ENCODE results near the gene ACOT7.

ACOT7 gene

GRCh38 chr1:6419804-6420453 is 26.4 kb upstream of the ACOT7 start, which contains the start of gene HES2:
Gene HES2, minus strand, starts transcription at chr1:6419919. Its CDS starts 99 bp downstream, at chr1:6419820.
- H3K27ac ChIP-seq (ENCODE audit: low read depth, low read length, poor library complexity, severe bottlenecking) = no peak within 1 kb of the TSS
- H3K4me3 ChIP-seq (ENCODE audit: low read depth, low read length, poor library complexity, severe bottlenecking) = no peak within 1 kb of the TSS
- no peak for TF ChIP-seq EZH2 (IDR thresholded peaks at IDR 0.05; ENCODE audit: borderline replicate concordance, low read length)
- TF ChIP-seq, protein P1, sequence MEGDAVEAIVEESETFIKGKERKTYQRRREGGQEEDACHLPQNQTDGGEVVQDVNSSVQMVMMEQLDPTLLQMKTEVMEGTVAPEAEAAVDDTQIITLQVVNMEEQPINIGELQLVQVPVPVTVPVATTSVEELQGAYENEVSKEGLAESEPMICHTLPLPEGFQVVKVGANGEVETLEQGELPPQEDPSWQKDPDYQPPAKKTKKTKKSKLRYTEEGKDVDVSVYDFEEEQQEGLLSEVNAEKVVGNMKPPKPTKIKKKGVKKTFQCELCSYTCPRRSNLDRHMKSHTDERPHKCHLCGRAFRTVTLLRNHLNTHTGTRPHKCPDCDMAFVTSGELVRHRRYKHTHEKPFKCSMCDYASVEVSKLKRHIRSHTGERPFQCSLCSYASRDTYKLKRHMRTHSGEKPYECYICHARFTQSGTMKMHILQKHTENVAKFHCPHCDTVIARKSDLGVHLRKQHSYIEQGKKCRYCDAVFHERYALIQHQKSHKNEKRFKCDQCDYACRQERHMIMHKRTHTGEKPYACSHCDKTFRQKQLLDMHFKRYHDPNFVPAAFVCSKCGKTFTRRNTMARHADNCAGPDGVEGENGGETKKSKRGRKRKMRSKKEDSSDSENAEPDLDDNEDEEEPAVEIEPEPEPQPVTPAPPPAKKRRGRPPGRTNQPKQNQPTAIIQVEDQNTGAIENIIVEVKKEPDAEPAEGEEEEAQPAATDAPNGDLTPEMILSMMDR (IDR thresholded peaks at IDR 0.05; ENCODE audit: low read length) = no peak
- H3K4me1 ChIP-seq (ENCODE audit: insufficient read depth, low read length, severe bottlenecking) = no peaks in the 10 kb centered on the region
- H3K4me2 ChIP-seq (ENCODE audit: low read length) = no peak within 1 kb of the TSS
- H3K27me3 ChIP-seq (ENCODE audit: insufficient read depth, low read length) = peaks cover 20% of the 10 kb centered on the region
- H4K20me1 ChIP-seq (ENCODE audit: insufficient read depth, low read length) = no peaks in the 10 kb centered on the region
- no peak within 1 kb of the TSS for H3K9ac ChIP-seq (ENCODE audit: low read length)
- H3F3A ChIP-seq (ENCODE audit: insufficient read depth, low read length) = no peaks in the 10 kb centered on the region
- no peak within 1 kb of the TSS for H2AFZ ChIP-seq (ENCODE audit: low read length)
- no peaks in the 10 kb centered on the region for H3K9me2 ChIP-seq (ENCODE audit: low read depth, low read length)
- no peaks in the 10 kb centered on the region for H3K79me2 ChIP-seq (ENCODE audit: insufficient read depth, low read length)
- no peaks in the 10 kb centered on the region for H3K9me3 ChIP-seq (ENCODE audit: low read length)
- H3K36me3 ChIP-seq (ENCODE audit: insufficient read depth, low read length) = no peaks in the 10 kb centered on the region

DNA sequence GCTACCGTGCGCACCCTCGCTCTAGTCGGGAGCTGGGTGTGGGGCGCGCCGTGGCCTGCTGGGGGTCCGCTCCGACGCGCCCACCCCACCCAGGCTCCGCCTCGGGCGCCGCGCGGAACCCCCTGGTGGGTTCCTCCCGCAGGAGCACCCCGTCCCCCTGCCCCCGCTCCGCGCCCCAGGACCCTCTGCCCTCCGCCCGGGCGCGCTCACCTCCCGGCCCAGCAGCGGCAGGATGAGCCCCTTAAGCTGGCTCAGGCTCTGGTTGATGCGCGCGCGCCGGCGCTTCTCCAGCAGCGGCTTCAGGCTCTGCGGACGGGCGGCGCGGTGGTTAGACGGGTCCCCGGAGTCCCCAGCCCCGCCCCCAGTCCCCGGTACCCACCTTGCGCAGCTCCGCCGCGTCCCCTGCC is 25.8 kb upstream of the ACOT7 start:
- Histone ChIP-seq H4K20me1 (ENCODE audit: insufficient read depth, low read length) (no peaks in the 10 kb centered on the region), H3K27ac (ENCODE audit: low read depth, low read length, poor library complexity, severe bottlenecking) (no peak overlapping the region), H3K4me1 (ENCODE audit: insufficient read depth, low read length, severe bottlenecking) (no peaks in the 10 kb centered on the region), H3K4me3 (ENCODE audit: low read depth, low read length, poor library complexity, severe bottlenecking) (no peak overlapping the region), H2AFZ (ENCODE audit: low read length) (no peak overlapping the region), H3K36me3 (ENCODE audit: insufficient read depth, low read length) (no peaks in the 10 kb centered on the region), H3K9ac (ENCODE audit: low read length) (no peak overlapping the region), H3K27me3 (ENCODE audit: insufficient read depth, low read length) (peaks cover 22% of the 10 kb centered on the region), H3K79me2 (ENCODE audit: insufficient read depth, low read length) (no peaks in the 10 kb centered on the region), H3K9me3 (ENCODE audit: low read length) (no peaks in the 10 kb centered on the region), H3K4me2 (ENCODE audit: low read length) (no peak overlapping the region), H3K9me2 (ENCODE audit: low read depth, low read length) (no peaks in the 10 kb centered on the region), H3F3A (ENCODE audit: insufficient read depth, low read length) (no peaks in the 10 kb centered on the region)
- no peak for TF ChIP-seq EZH2 (IDR thresholded peaks at IDR 0.05; ENCODE audit: borderline replicate concordance, low read length)
- TF ChIP-seq, protein P1 (IDR thresholded peaks at IDR 0.05; ENCODE audit: low read length) = no peak

GRCh38 chr1:6418668-6419396 is 25.3 kb upstream of the ACOT7 start:
- peaks cover 22% of the 10 kb centered on the region for H3K27me3 ChIP-seq (ENCODE audit: insufficient read depth, low read length)
- H3K4me3 ChIP-seq (ENCODE audit: low read depth, low read length, poor library complexity, severe bottlenecking) = no peak overlapping the region
- no peaks in the 10 kb centered on the region for H3K9me2 ChIP-seq (ENCODE audit: low read depth, low read length)
- no peaks in the 10 kb centered on the region for H3K36me3 ChIP-seq (ENCODE audit: insufficient read depth, low read length)
- no peaks in the 10 kb centered on the region for H3K9me3 ChIP-seq (ENCODE audit: low read length)
- no peaks in the 10 kb centered on the region for H3K79me2 ChIP-seq (ENCODE audit: insufficient read depth, low read length)
- no peak overlapping the region for H3K9ac ChIP-seq (ENCODE audit: low read length)
- H3K4me2 ChIP-seq (ENCODE audit: low read length) = no peak overlapping the region
- no peak overlapping the region for H2AFZ ChIP-seq (ENCODE audit: low read length)
- H3K27ac ChIP-seq (ENCODE audit: low read depth, low read length, poor library complexity, severe bottlenecking) = no peak overlapping the region
- H3K4me1 ChIP-seq (ENCODE audit: insufficient read depth, low read length, severe bottlenecking) = no peaks in the 10 kb centered on the region
- no peak for TF ChIP-seq EZH2 (IDR thresholded peaks at IDR 0.05; ENCODE audit: borderline replicate concordance, low read length)
- TF ChIP-seq, protein P1 (IDR thresholded peaks at IDR 0.05; ENCODE audit: low read length) = no peak
- no peaks in the 10 kb centered on the region for H3F3A ChIP-seq (ENCODE audit: insufficient read depth, low read length)
- H4K20me1 ChIP-seq (ENCODE audit: insufficient read depth, low read length) = no peaks in the 10 kb centered on the region
